ENCODE measurements around the gene VAV2.

The VAV2 gene

GRCh38 chr9:133996531-133997520 lies 4.7 kb upstream of the VAV2 start:
- in situ Hi-C loops (cut with MboI; ENCODE audit: low sequenced_read_pairs) = no loop called here

- in situ Hi-C loops (cut with MboI; ENCODE audit: low sequenced_read_pairs) = no loop called here
These were observed 3.1 kb upstream of the VAV2 start for GRCh38 chr9:133995012-133995896.

GRCh38 chr9:133994353-133995011 lies 2.4 kb upstream of the VAV2 start:
- in situ Hi-C loops (cut with MboI; ENCODE audit: low sequenced_read_pairs) = no loop called here

- in situ Hi-C loops (cut with MboI; ENCODE audit: low sequenced_read_pairs) = no loop called here
These were observed 1.6 kb upstream of the VAV2 start for GRCh38 chr9:133993635-133994253.

GRCh38 chr9:133992780-133993634 lies 883 bp upstream of the VAV2 start:
- in situ Hi-C loops (cut with MboI; ENCODE audit: low sequenced_read_pairs) = no loop called here

GRCh38 chr9:133991214-133991921 lies 756 bp downstream of the VAV2 start:
- in situ Hi-C loops (cut with MboI; ENCODE audit: low sequenced_read_pairs) = no loop called here

- in situ Hi-C loops (cut with MboI; ENCODE audit: low sequenced_read_pairs) = no loop called here
These were observed 1.5 kb downstream of the VAV2 start for GRCh38 chr9:133990366-133991213.

- in situ Hi-C loops (cut with MboI; ENCODE audit: low sequenced_read_pairs) = loop anchor here (5.0 kb wide), 1 partner anchor 197 kb away; no protein-coding TSS in a partner anchor
These were observed 2.3 kb downstream of the VAV2 start for GRCh38 chr9:133989625-133990365.

GRCh38 chr9:133988771-133989170 lies 3.4 kb downstream of the VAV2 start:
- in situ Hi-C loops (cut with MboI; ENCODE audit: low sequenced_read_pairs) = loop anchor here (5.0 kb wide), 1 partner anchor 196 kb away; no protein-coding TSS in a partner anchor

- in situ Hi-C loops (cut with MboI; ENCODE audit: low sequenced_read_pairs) = loop anchor here (5.0 kb wide), 1 partner anchor 196 kb away; no protein-coding TSS in a partner anchor
These were observed 4.0 kb downstream of the VAV2 start for GRCh38 chr9:133987946-133988665.

- in situ Hi-C loops (cut with MboI; ENCODE audit: low sequenced_read_pairs) = loop anchor here (5.0 kb wide), 1 partner anchor 195 kb away; no protein-coding TSS in a partner anchor
These were observed 4.7 kb downstream of the VAV2 start for GRCh38 chr9:133987446-133987788.

- in situ Hi-C loops (cut with MboI; ENCODE audit: low sequenced_read_pairs) = loop anchor here (5.0 kb wide), 1 partner anchor 195 kb away; no protein-coding TSS in a partner anchor
These were observed 5.2 kb downstream of the VAV2 start for GRCh38 chr9:133986774-133987445.

GRCh38 chr9:133986061-133986460 lies 6.1 kb downstream of the VAV2 start:
- in situ Hi-C loops (cut with MboI; ENCODE audit: low sequenced_read_pairs) = loop anchor here (5.0 kb wide), 1 partner anchor 194 kb away; no protein-coding TSS in a partner anchor

GRCh38 chr9:133982971-133983720 lies 9.0 kb downstream of the VAV2 start:
- in situ Hi-C loops (cut with MboI; ENCODE audit: low sequenced_read_pairs) = no loop called here
